C1 segment of cervical spinal cord (tissue), 14 donors: ENCODE results near the gene VRK2.
A peak's percentile ranks its signal among the peaks of the same experiment; 100 is the strongest.
"Not testable (repeated sequence)": the region's sequence is repeated elsewhere in the genome, so short reads cannot be mapped to it uniquely, and the experiment has no call there.

Experiments used
- DNase-seq, 14 donors: peaks; one replicate each; lab custom pipeline; 2025; lab: John Stamatoyannopoulos, UW

The VRK2 gene

GRCh38 chr2:58107803-58108710 lies 61.5 kb downstream of the VRK2 start:
- DNase-seq = peak in 3 of 14 donors; percentile 2 to 10 (median 7)

GRCh38 chr2:58109481-58109880 lies 62.9 kb downstream of the VRK2 start:
- DNase-seq = no peak

- DNase-seq = no peak
Measured at GRCh38 chr2:58110765-58111164, 64.2 kb downstream of the VRK2 start.

- DNase-seq = not testable (repeated sequence)
Measured at GRCh38 chr2:58113563-58113962, 67.0 kb downstream of the VRK2 start.

- DNase-seq = no peak
Measured at GRCh38 chr2:58120626-58121229, 74.1 kb downstream of the VRK2 start.

- no peak for DNase-seq
Measured at GRCh38 chr2:58122040-58122439, 75.4 kb downstream of the VRK2 start.

GRCh38 chr2:58122540-58122939 lies 75.9 kb downstream of the VRK2 start:
- no peak for DNase-seq

- DNase-seq = no peak
Measured at GRCh38 chr2:58127111-58127510, 80.5 kb downstream of the VRK2 start.

- no peak for DNase-seq
Measured at GRCh38 chr2:58130238-58130637, 83.6 kb downstream of the VRK2 start.

GRCh38 chr2:58131191-58132011 lies 84.8 kb downstream of the VRK2 start:
- DNase-seq = peak in 4 of 14 donors; percentile 3 to 29 (median 22)

- DNase-seq = no peak
Measured at GRCh38 chr2:58133395-58133794, 86.8 kb downstream of the VRK2 start.

GRCh38 chr2:58135861-58136260 lies 89.3 kb downstream of the VRK2 start:
- DNase-seq = no peak

GRCh38 chr2:58137221-58137620 lies 90.6 kb downstream of the VRK2 start:
- DNase-seq = no peak

GRCh38 chr2:58137856-58138255 lies 91.2 kb downstream of the VRK2 start:
- DNase-seq = no peak

GRCh38 chr2:58138396-58139030 lies 91.9 kb downstream of the VRK2 start:
- DNase-seq = no peak

- no peak for DNase-seq
Measured at GRCh38 chr2:58140508-58141072, 94.0 kb downstream of the VRK2 start.

GRCh38 chr2:58145769-58146168 lies 99.2 kb downstream of the VRK2 start:
- not testable (repeated sequence) for DNase-seq

GRCh38 chr2:58146707-58147106 lies 100.1 kb downstream of the VRK2 start:
- DNase-seq = no peak

GRCh38 chr2:58155160-58155778 lies 108.7 kb downstream of the VRK2 start:
- DNase-seq = no peak

GRCh38 chr2:58156780-58157179 lies 110.2 kb downstream of the VRK2 start:
- DNase-seq = no peak

GRCh38 chr2:58157754-58158153 lies 111.1 kb downstream of the VRK2 start:
- DNase-seq = no peak
